GM18505 (cell line): ENCODE data around the gene ZNF273.
"Not testable (repeated sequence)": the region's sequence is repeated elsewhere in the genome, so short reads cannot be mapped to it uniquely, and the experiment has no call there.

ENCODE experiments used
- ATAC-seq: cut with Tn5 transposase; IDR thresholded peaks from one replicate; pipeline ENCODE4 v1.9.1; 2021; ENCODE audit not compliant: unreplicated experiment
- POLR2A ChIP-seq: IDR thresholded peaks from 4 replicates; pipeline ENCODE4 v1.6.1; 2011; ENCODE audit warnings: borderline replicate concordance; ENCODE audit not compliant: insufficient read depth, insufficient read length; ENCODE audit errors: extremely low read depth

The ZNF273 gene

GRCh38 chr7:64888901-64889685 is 14.0 kb upstream of the ZNF273 start:
- no peak for ATAC-seq
- TF ChIP-seq POLR2A: no peak

DNA sequence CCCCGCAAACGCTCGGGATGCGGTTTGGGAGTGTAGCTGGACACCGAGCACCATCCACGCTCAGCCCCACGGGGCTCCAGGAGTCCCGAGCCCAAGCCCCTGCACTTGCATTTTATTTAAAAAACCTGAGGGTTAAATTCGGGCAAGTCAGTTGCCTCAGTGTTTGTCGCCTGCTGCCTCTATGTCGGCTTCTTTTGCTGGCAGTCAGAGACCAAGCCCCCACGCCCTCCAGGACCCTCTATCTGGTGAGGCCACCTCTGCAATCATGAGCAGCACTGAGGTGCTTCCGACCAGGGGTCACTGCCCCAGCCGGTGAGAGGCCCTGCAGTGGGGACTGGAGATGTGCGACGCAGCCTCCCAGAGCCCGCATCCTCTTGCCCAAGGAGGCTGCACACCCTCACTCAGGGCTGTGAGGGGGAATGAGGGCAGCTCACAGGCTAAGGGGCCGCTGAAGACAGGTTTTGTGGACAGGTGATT is 13.3 kb upstream of the ZNF273 start:
- no peak for TF ChIP-seq POLR2A

GRCh38 chr7:64890273-64890672 is 12.8 kb upstream of the ZNF273 start:
- not testable (repeated sequence) for ATAC-seq

More for the DNA sequence above, 13.3 kb upstream of the ZNF273 start:
- ATAC-seq: no peak

DNA sequence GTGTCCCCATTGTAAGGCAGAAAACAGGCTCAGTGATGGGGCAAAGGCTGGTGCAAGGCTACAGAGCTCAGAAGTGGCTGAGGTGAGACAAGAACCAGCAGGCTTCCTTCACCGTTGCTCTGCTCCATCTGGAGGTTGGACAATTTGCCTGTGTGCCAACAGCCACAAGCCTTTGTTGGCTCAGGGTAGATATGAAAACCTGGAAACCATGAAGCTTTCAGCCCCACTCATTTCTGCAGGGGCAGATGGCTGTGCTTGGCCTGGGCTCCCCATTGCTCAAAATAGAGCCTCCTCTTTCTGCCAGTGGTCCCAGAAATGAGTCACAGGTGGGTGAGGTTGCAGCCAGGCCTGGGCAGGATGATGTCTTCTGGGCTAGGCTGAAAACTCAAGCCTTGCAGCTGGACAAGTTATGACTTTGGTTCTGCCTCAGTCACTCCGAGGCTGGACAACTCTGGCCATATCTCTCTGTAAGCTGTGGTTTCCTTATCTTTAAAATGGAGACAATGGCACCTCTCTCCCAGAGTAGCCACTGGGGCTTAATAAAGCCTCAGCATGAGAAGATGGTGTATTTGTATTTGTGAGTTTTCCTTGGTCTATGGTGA is 12.2 kb upstream of the ZNF273 start:
- ATAC-seq: no peak
- TF ChIP-seq POLR2A: no peak

DNA sequence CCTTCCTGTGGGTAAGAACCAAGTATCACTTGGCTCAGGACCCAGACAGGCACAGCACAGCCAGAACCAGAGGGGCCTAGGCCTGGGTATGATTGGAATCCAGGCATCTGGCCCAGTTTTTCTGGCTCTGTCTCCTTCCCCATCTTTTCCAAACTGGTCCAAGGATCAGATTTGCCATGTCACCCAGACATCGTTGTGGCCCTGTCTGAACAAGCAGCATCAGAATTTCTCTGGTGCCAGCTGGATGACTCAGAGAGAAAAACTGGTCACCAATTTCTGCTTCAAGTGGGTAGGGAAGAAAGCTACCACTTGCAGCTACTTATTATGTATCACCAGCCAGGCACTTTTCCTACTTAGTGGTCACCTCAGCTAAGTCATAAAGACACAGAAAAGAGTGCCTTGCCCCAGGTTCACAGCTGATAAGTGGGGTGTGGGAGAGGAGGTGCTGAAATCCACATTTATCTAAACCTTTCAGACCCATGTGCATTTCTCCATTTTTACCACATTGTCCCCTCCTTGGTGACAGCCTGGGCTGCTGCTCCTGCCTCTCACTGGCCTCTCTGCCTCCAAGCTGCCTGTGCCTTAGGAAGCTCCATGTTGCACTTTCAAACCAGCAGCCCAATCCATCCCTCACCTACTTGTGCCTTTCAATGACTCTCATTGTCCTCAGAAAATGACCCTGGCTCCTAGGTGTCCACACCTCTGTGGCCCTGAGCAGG is 11.6 kb upstream of the ZNF273 start:
- not testable (repeated sequence) for ATAC-seq

GRCh38 chr7:64892116-64892515 is 11.0 kb upstream of the ZNF273 start:
- no peak for ATAC-seq
- TF ChIP-seq POLR2A: no peak

GRCh38 chr7:64892666-64893309 is 10.3 kb upstream of the ZNF273 start:
- no peak for TF ChIP-seq POLR2A
- no peak for ATAC-seq

DNA sequence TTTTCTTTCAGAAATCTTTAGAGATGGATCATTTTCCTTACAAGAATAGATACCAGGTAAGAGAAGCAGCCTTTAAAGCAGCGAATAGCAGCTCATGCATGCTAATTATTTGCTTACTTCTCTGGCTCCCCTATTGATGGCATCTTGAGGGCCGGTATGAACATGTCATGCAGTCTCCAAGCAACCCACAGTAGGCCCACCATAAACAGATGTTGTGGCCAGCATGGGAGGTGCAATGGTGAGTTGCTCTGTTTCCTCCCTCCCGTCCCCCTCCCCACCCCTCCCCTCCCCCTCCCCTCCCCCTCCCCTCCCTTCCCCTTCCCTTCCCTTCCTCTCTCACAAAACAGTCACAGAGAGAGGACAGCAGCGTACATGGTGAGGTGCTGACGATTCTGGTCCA is 9.7 kb upstream of the ZNF273 start:
- no peak for TF ChIP-seq POLR2A
- no peak for ATAC-seq

GRCh38 chr7:64902461-64902805 is 640 bp upstream of the ZNF273 start:
- ATAC-seq: not testable (repeated sequence)

- TF ChIP-seq POLR2A: no peak
- ATAC-seq: no peak
Measured at GRCh38 chr7:64904008-64904407, 935 bp downstream of the ZNF273 start.

DNA sequence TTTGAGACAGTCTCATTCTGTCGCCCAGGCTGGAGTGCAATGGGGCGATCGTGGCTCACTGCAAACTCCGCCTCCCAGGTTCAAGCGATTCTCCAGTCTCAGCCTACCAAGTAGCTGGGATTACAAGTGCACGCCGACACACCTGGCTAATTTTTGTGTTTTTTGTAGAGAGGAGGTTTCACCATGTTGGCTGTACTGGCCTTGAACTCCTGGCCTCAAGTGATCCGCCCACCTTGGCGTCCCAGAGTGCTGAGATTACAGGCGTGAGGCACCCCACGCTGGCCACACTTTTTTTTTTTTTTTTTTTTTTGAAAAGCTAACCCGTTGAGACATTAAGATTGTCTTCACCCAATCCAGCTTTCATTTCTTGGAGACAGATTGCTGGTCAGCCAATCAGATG is 2.1 kb downstream of the ZNF273 start:
- ATAC-seq: no peak
- no peak for TF ChIP-seq POLR2A

- no peak for TF ChIP-seq POLR2A
- ATAC-seq: no peak
Measured at GRCh38 chr7:64905547-64905946, 2.5 kb downstream of the ZNF273 start.

DNA sequence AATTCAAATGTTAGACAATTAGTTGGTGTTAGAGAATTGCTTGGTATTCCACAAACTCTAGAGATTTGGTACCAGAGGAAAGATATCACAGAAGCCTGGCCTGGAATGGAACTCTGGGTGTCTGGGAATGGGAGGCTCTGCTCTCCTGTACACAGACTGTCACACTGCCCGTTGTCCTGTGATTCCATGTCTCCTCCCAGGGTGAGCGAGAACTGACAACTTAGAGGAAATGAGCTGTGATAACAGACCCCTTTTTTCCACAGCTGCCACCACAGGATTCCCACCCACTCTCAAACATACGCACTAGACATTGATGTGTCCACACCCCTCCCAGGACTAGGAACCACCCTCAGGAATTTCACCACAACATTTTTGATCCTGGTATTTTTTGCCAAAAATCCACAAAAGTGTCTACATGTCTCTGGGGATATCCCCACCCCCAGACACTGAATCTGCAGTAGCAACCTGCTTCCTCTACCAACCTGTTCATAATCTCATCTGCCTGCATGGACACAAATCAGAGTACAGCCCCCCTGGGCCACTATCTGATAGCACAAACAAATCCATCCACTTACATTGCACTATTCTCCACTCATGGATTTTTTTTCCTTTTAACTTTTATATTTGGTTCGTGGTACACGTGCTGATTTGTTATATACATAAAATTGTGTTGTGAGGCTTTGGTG is 4.7 kb downstream of the ZNF273 start:
- TF ChIP-seq POLR2A: no peak
- ATAC-seq: no peak
